SU-DHL-6 (cell line): ENCODE data around the gene TREM2.

Experiments used
- H2AFZ ChIP-seq: fragments of 200-600 bp; sonication (generic); 2 replicates; pipeline ENCODE4 v1.6.1; 2014; ENCODE audit warnings: low read depth, mild to moderate bottlenecking, moderate library complexity, mixed read lengths, antibody characterized with exemption, low read length; ENCODE audit not compliant: severe bottlenecking
- H3F3A ChIP-seq: fragments of 200-600 bp; shearing (Covaris generic); 2 replicates; pipeline ENCODE4 v1.6.0; 2016; ENCODE audit warnings: antibody characterized with exemption, mild to moderate bottlenecking; ENCODE audit not compliant: insufficient read depth
- H3K27ac ChIP-seq: fragments of 200-600 bp; sonication (generic); 2 replicates; pipeline ENCODE4 v1.5.1; 2016; ENCODE audit warnings: low read depth, mild to moderate bottlenecking, low read length, moderate library complexity, mixed read lengths
- H3K27me3 ChIP-seq: fragments of 200-600 bp; sonication (generic), shearing (Covaris generic); 2 replicates; pipeline ENCODE4 v1.6.0; 2014; ENCODE audit warnings: mild to moderate bottlenecking, low read length
- H3K36me3 ChIP-seq: fragments of 200-600 bp; sonication (generic); 2 replicates; pipeline ENCODE4 v1.6.1; 2014; ENCODE audit warnings: mild to moderate bottlenecking, low read length, mixed read lengths
- H3K4me2 ChIP-seq: fragments of 300-600, 200-600 bp; shearing (Covaris generic), sonication (generic); 2 replicates; pipeline ENCODE4 v1.6.0; 2014; ENCODE audit warnings: low read length, low read depth, mild to moderate bottlenecking; ENCODE audit not compliant: poor library complexity, severe bottlenecking
- H3K4me3 ChIP-seq: fragments of 200-600 bp; sonication (generic); 2 replicates; pipeline ENCODE4 v1.5.1; 2014; ENCODE audit warnings: antibody characterized with exemption, low read length, mild to moderate bottlenecking, mixed read lengths; ENCODE audit not compliant: insufficient read depth, poor library complexity, severe bottlenecking
- H3K79me2 ChIP-seq: fragments of 200-600 bp; sonication (generic); 2 replicates; pipeline ENCODE4 v1.6.1; 2014; ENCODE audit warnings: mild to moderate bottlenecking, low read length, moderate library complexity; ENCODE audit not compliant: insufficient read depth
- H3K9ac ChIP-seq: fragments of 200-600 bp; sonication (generic); 2 replicates; pipeline ENCODE4 v1.7.0; 2014; ENCODE audit warnings: mild to moderate bottlenecking, low read length
- H3K9me2 ChIP-seq: fragments of 200-600 bp; sonication (generic); replicated peaks from 2 replicates; pipeline ENCODE4 v1.6.1; 2014; ENCODE audit warnings: low read length; ENCODE audit not compliant: insufficient read depth
- H3K9me3 ChIP-seq: fragments of 200-600 bp; sonication (generic); 2 replicates; pipeline ENCODE4 v1.6.1; 2014; ENCODE audit warnings: low read length, mixed read lengths; ENCODE audit not compliant: insufficient read depth
- H4K20me1 ChIP-seq: fragments of 200-600 bp; sonication (generic); 2 replicates; pipeline ENCODE4 v1.6.1; 2014; ENCODE audit warnings: low read depth, mild to moderate bottlenecking, antibody characterized with exemption, low read length, moderate library complexity, mixed read lengths
- CTCF ChIP-seq: fragments of 200-600 bp; sonication (generic); IDR thresholded peaks from one replicate; pipeline ENCODE4 v1.5.1; 2017; ENCODE audit warnings: antibody characterized with exemption, mild to moderate bottlenecking, low read length, moderate library complexity; ENCODE audit not compliant: insufficient read depth, poor library complexity, severe bottlenecking
- EZH2phosphoT487 ChIP-seq: fragments of 200-600 bp; sonication (generic), shearing (Covaris generic); conservative IDR thresholded peaks from 2 replicates; pipeline ENCODE4 v1.6.1; 2018; ENCODE audit warnings: mild to moderate bottlenecking, antibody characterized with exemption, low read length, moderate library complexity, mixed read lengths

TREM2 gene

GRCh38 chr6:41159415-41160082 lies 3.4 kb downstream of the TREM2 start:
- Histone ChIP-seq H3K27me3 (no peaks in the 10 kb centered on the region), H3K79me2 (no peaks in the 10 kb centered on the region), H4K20me1 (no peaks in the 10 kb centered on the region), H3K4me3 (no peak overlapping the region), H3K36me3 (no peaks in the 10 kb centered on the region), H3K9me2 (no peaks in the 10 kb centered on the region), H3K9me3 (no peaks in the 10 kb centered on the region), H3K27ac (no peak overlapping the region), H2AFZ (no peak overlapping the region), H3K9ac (no peak overlapping the region), H3F3A (no peaks in the 10 kb centered on the region), H3K4me2 (no peak overlapping the region)
- TF ChIP-seq CTCF, result no peak
- no peak for TF ChIP-seq EZH2phosphoT487

- Histone ChIP-seq H3K4me2 (no peak overlapping the region), H3K36me3 (no peaks in the 10 kb centered on the region), H2AFZ (no peak overlapping the region), H3F3A (no peaks in the 10 kb centered on the region), H3K79me2 (no peaks in the 10 kb centered on the region), H3K9ac (no peak overlapping the region), H3K9me2 (no peaks in the 10 kb centered on the region), H3K9me3 (no peaks in the 10 kb centered on the region), H3K4me3 (no peak overlapping the region), H3K27me3 (no peaks in the 10 kb centered on the region), H3K27ac (no peak overlapping the region), H4K20me1 (no peaks in the 10 kb centered on the region)
- no peak for TF ChIP-seq EZH2phosphoT487
Observed at GRCh38 chr6:41157323-41157722, 5.6 kb downstream of the TREM2 start.

DNA sequence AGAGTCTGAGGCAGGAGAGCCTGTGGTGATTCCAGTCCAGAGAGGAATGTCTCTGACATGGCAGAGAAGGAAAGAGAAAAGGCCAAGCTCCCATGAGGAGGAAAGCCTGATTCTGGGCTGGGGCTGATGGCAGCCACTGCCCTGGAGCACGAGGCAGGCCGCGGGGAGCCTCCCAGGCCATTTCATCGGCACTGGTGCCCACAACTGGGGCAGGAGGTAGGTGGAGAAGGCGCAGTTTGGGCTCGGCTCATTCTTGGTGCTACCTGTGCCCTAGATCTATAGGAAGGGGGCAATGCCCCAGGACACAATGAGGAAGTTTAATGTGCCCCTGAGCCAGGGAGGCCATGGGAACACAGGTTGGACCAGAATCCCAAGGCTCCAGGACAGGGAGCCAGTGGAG lies 6.1 kb downstream of the TREM2 start:
- Histone ChIP-seq H4K20me1 (no peaks in the 10 kb centered on the region), H3K27me3 (no peaks in the 10 kb centered on the region), H3K9me3 (no peaks in the 10 kb centered on the region), H3F3A (no peaks in the 10 kb centered on the region), H3K36me3 (no peaks in the 10 kb centered on the region), H3K79me2 (no peaks in the 10 kb centered on the region), H3K9ac (no peak overlapping the region), H3K9me2 (no peaks in the 10 kb centered on the region), H2AFZ (no peak overlapping the region), H3K4me2 (no peak overlapping the region), H3K4me3 (no peak overlapping the region), H3K27ac (no peak overlapping the region)
- TF ChIP-seq EZH2phosphoT487, result no peak

GRCh38 chr6:41156001-41156400 lies 6.9 kb downstream of the TREM2 start:
- Histone ChIP-seq H3K9ac (no peak overlapping the region), H3K27me3 (no peaks in the 10 kb centered on the region), H4K20me1 (no peaks in the 10 kb centered on the region), H3K4me3 (no peak overlapping the region), H2AFZ (no peak overlapping the region), H3K79me2 (no peaks in the 10 kb centered on the region), H3F3A (no peaks in the 10 kb centered on the region), H3K27ac (no peak overlapping the region), H3K9me2 (no peaks in the 10 kb centered on the region), H3K4me2 (no peak overlapping the region), H3K9me3 (no peaks in the 10 kb centered on the region), H3K36me3 (no peaks in the 10 kb centered on the region)
- TF ChIP-seq EZH2phosphoT487, result no peak
- no peak for TF ChIP-seq CTCF
